Measurements from ENCODE around the gene NADK2.

DNA sequence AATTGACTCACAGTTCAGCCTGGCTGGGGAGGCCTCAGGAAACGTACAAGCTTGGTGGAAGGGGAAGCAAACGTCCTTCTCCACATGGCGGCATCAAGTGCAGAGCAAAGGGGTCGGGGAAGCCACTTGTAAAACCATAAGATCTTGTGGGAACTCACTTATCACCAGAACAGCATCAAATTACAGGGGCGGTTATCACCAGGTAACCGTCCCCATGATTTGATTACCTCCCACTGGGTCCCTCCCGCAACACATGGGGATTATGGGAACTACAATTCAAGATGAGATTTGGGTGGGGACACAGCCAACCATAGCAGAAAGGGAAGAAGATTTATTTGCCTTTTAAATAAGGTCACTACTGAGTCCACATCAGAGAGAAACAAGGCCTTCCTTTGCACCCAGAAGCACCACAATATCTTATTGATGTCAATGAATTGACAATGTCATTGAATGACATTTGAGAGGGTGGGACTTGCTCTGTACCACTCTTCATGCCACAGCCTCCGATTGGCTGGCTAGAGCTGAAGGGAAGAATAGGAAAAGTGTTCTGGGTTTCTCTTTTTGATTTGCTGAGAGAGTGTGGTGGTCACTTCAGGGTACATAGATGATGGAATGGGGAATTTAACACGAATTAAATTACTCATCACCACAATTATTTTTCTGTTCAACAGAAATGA is 78.8 kb downstream of the NADK2 start:
- TF ChIP-seq, protein P1, sequence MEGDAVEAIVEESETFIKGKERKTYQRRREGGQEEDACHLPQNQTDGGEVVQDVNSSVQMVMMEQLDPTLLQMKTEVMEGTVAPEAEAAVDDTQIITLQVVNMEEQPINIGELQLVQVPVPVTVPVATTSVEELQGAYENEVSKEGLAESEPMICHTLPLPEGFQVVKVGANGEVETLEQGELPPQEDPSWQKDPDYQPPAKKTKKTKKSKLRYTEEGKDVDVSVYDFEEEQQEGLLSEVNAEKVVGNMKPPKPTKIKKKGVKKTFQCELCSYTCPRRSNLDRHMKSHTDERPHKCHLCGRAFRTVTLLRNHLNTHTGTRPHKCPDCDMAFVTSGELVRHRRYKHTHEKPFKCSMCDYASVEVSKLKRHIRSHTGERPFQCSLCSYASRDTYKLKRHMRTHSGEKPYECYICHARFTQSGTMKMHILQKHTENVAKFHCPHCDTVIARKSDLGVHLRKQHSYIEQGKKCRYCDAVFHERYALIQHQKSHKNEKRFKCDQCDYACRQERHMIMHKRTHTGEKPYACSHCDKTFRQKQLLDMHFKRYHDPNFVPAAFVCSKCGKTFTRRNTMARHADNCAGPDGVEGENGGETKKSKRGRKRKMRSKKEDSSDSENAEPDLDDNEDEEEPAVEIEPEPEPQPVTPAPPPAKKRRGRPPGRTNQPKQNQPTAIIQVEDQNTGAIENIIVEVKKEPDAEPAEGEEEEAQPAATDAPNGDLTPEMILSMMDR (IDR thresholded peaks at IDR 0.05; ENCODE audit: insufficient read depth, low read depth, low read length) = no peak
- TF ChIP-seq EZH2 (IDR thresholded peaks at IDR 0.05; ENCODE audit: insufficient read depth, low read length) = no peak

Data from astrocyte (in vitro differentiated cells and primary cell).